ENCODE results near the gene ARVCF.

ARVCF gene

GRCh38 chr22:20052309-20053259, 36.0 kb upstream of the ARVCF start:
- H3K4me3 ChIP-seq (replicated peaks in 1 of 2; ENCODE audit: low read depth in 2 of 2, low read length in 2 of 2) = no peak overlapping the region
- no peak for TF ChIP-seq CTCF (IDR thresholded peaks at IDR 0.05; ENCODE audit: low read depth, low read length)
- no peak for DNase-seq (ENCODE audit: low read depth in 2 of 2)

- H3K4me3 ChIP-seq (replicated peaks in 1 of 2; ENCODE audit: low read depth in 2 of 2, low read length in 2 of 2) = no peak overlapping the region
- no peak for DNase-seq (ENCODE audit: low read depth in 2 of 2)
- TF ChIP-seq CTCF (IDR thresholded peaks at IDR 0.05; ENCODE audit: low read depth, low read length) = no peak
Measured at GRCh38 chr22:20051927-20052308, 35.3 kb upstream of the ARVCF start.

- TF ChIP-seq CTCF (IDR thresholded peaks at IDR 0.05; ENCODE audit: low read depth, low read length) = no peak
- DNase-seq (ENCODE audit: low read depth in 2 of 2) = no peak
- H3K4me3 ChIP-seq (replicated peaks in 1 of 2; ENCODE audit: low read depth in 2 of 2, low read length in 2 of 2) = no peak overlapping the region
Measured at GRCh38 chr22:20046730-20047129, 30.1 kb upstream of the ARVCF start.

DNA sequence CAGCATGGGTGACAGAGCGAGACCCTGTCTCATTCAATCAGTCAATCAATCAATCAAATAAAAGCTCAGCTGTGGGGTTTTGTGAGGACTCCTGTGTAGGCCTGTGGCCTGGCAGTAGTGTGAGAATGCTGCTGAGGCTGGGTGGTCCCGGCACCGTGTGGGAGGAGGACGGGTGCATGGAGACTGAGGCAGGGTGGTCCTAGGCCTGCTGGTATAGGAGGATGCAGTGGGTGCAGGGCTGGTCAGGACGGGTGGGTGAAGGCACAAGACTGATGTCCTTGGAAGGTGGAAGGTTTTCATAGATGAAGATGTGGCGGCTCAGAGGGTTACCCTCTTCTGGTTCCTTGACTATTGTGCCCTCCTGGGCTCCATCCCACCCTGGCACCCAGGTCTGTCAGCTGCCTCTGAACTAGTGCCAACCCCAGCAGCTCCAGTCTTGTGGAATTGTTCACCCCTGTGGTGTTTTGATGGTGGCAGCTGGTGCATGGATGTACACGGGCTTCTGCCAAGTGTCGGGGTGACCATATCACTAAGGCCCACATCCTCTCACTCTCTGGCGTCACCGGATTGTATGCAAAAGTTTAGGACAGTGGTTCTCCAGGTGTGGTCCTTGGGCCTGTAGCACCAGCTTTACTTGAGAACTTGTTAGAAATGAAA, 28.0 kb upstream of the ARVCF start:
- DNase-seq (ENCODE audit: low read depth in 2 of 2) = no peak
- H3K4me3 ChIP-seq (replicated peaks in 1 of 2; ENCODE audit: low read depth in 2 of 2, low read length in 2 of 2) = no peak overlapping the region
- TF ChIP-seq CTCF (IDR thresholded peaks at IDR 0.05; ENCODE audit: low read depth, low read length) = no peak

DNA sequence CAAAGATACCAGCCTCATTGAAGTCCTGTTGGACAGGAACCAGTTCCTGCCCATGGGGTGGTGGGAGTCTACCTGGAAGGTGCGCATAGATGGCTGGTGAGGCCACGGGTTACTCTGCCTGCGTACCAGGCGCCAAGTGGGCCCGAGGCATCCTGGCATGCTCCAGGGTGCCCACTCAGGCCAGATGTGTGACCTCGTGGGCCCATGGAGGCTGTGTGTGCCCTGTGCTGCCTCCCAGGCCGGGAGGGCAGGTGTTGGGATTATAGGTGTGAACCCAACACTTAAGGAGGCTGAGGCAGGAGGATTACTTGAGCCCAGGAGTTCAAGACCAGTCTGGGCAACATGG, 27.3 kb upstream of the ARVCF start:
- no peak for DNase-seq (ENCODE audit: low read depth in 2 of 2)
- H3K4me3 ChIP-seq (replicated peaks in 1 of 2; ENCODE audit: low read depth in 2 of 2, low read length in 2 of 2) = no peak overlapping the region
- TF ChIP-seq CTCF (IDR thresholded peaks at IDR 0.05; ENCODE audit: low read depth, low read length) = no peak

DNA sequence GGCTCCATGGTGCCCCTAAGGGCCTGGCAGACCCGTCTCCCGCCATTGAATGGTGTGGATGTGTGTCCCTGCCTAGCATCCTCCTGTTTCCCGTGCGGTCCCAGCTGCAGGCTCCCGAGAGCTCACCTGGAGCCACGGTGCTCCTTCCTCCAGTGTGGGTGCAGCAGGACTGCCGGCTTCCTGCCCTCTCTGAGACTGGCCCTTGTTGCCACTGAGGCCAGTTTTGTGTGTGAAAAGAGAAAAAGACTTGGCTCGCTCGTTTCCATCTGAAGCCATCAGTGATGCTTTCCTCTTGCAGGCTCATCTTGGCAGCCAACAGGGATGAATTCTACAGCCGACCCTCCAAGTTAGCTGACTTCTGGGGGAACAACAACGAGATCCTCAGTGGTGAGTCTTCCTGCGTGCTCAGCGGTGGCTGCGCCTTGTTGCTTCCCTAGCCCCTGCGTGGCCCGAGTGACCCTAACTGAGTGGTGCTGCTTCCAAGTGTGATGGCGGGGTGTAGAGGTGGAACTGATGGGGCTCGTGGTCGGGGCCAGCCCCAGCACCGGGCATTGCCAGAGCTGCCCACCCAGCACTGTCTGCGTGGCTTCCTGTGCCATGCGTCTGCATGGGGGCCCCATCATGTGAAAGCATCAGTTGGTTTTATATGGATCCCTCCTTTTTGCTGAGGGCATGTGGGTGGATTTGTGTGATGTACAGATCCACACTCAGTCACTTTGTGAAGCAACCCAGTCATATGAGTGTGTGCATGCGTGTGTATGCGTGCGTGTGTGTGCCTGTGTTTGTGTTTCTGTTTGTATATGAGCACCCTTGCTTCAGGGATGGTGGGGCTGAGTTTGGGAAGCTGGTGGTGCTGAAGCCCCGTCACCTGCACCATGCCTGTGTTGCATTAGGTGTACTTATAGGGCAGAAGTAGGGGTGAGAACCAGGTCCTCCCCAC, 26.7 kb upstream of the ARVCF start:
- no peak for DNase-seq (ENCODE audit: low read depth in 2 of 2)
- no peak overlapping the region for H3K4me3 ChIP-seq (replicated peaks in 1 of 2; ENCODE audit: low read depth in 2 of 2, low read length in 2 of 2)

More for the DNA sequence above, 26.7 kb upstream of the ARVCF start:
- no peak for TF ChIP-seq CTCF (IDR thresholded peaks at IDR 0.05; ENCODE audit: low read depth, low read length)

All from cardiac fibroblast (primary cell).